Natural killer cell treated with Interleukin-12 subunit alpha and Interleukin-12 subunit beta and Interleukin-15 and Interleukin-18, amount 100 ng/mL, for 72 hours (primary cell): ENCODE data around the gene SPATA7. TPM values are rescaled to one million over a fixed set of nuclear protein-coding genes. Genes with fewer than 3 reads are reported as not detected.

Experiments
- ATAC-seq, 2 donors: fragments of 150-1000 bp; cut with Tn5 transposase in 1 of 2; sonication (Bioruptor Pico), chemical (Tn5 transposase) in 1 of 2; 2 replicates each; pipeline ENCODE4 v1.10.0; 2021
- DNase-seq: peaks from one replicate; pipeline ENCODE4 v3.0.0; 2022; ENCODE audit warnings: low spot score
- H3K27ac Mint-ChIP-seq, 2 donors: 1 replicate in 1 of 2; 2 replicates in 1 of 2; pipeline ENCODE4 v1.8.0; 2022; ENCODE audit warnings: mixed read lengths in 2 of 2, mild to moderate bottlenecking in 1 of 2, moderate library complexity in 1 of 2
- H3K27me3 Mint-ChIP-seq, 2 donors: 1 replicate in 1 of 2; 2 replicates in 1 of 2; pipeline ENCODE4 v1.8.0; 2022; ENCODE audit warnings: mixed read lengths in 2 of 2
- H3K36me3 Mint-ChIP-seq: one replicate; pipeline ENCODE4 v1.8.0; 2022; ENCODE audit warnings: mixed read lengths
- H3K4me1 Mint-ChIP-seq, 2 donors: 1 replicate in 1 of 2; 2 replicates in 1 of 2; pipeline ENCODE4 v1.8.0; 2022; ENCODE audit warnings: low read depth in 2 of 2, mixed read lengths in 2 of 2, mild to moderate bottlenecking in 1 of 2
- H3K4me3 Mint-ChIP-seq: one replicate; pipeline ENCODE4 v1.8.0; 2022; ENCODE audit warnings: mixed read lengths
- H3K9me3 Mint-ChIP-seq: 2 replicates; pipeline ENCODE4 v1.8.0; 2022; ENCODE audit warnings: mixed read lengths
- total RNA-seq, 2 donors: library from RNA; stranded (reverse); gene quantifications; one replicate each; pipeline ENCODE4 v1.2.3, GENCODE V29; 2022

Gene SPATA7
- total RNA-seq, 2 donors from 2014 or later: 3.1 to 3.9 TPM

DNA sequence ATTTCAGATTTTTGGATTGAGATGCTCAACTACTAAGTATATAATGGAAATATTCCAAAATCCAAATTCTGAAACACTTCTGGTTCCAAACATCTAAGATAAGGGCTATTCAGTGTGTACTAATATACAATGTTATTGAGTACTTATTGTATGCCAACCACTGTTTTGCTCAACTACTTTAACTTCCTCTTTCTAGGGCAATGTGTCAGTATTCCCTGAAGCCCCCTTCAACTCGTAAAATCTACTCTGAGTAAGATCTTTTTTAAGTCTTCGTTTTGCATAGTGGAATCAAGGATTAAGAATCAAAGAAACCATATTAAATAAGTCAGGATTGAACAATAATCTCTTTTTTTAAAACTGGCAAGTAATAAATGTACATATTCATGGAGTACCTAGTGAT is 45.5 kb downstream of the SPATA7 start:
- Mint-ChIP-seq H3K27me3 (no peaks in the 10 kb centered on the region), H3K36me3 (no peaks in the 10 kb centered on the region), H3K27ac (no peak overlapping the region), H3K4me3 (no peak overlapping the region), H3K9me3 (no peaks in the 10 kb centered on the region), H3K4me1 (no peaks in the 10 kb centered on the region)
- DNase-seq (no peak), ATAC-seq (no peak)

DNA sequence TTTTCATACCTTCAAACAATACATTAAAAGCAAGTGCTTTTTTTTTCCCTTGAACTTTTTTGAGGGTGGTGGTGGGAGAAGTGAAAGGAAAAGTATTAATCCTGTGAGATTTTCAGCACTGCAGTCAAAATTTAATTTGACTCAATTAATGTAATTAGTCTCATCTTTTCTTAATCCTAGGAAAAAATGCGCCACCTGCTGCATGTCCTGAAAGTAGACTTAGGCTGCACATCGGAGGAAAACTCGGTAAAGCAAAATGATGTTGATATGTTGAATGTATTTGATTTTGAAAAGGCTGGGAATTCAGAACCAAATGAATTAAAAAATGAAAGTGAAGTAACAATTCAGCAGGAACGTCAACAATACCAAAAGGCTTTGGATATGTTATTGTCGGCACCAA is 52.2 kb downstream of the SPATA7 start:
- no peak for ATAC-seq
- Mint-ChIP-seq H3K36me3 (no peaks in the 10 kb centered on the region), H3K4me3 (no peak overlapping the region)

DNA sequence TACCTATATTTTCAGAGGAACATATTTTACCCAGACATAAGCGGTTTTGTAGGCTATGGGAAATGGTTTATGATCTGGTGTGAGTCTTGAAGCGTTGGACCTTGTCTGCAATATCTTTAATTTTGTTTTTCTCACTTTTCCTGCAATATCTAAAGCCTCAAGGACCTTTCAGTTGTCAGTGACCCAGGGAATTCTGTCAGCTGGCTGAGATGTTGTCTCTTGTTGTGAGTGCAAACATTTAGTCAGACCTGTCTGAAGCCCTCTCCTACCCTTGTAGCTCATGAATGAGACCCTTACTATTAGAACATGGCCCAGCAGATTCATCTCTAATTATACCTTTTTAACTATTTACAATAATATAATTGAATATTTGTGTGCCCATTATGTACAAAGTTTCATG is 53.6 kb downstream of the SPATA7 start:
- no peak for ATAC-seq

More for the DNA sequence above, 52.2 kb downstream of the SPATA7 start:
- Mint-ChIP-seq H3K27me3 (no peaks in the 10 kb centered on the region), H3K27ac (no peak overlapping the region), H3K4me1 (no peaks in the 10 kb centered on the region), H3K9me3 (no peaks in the 10 kb centered on the region)
- DNase-seq: no peak

DNA sequence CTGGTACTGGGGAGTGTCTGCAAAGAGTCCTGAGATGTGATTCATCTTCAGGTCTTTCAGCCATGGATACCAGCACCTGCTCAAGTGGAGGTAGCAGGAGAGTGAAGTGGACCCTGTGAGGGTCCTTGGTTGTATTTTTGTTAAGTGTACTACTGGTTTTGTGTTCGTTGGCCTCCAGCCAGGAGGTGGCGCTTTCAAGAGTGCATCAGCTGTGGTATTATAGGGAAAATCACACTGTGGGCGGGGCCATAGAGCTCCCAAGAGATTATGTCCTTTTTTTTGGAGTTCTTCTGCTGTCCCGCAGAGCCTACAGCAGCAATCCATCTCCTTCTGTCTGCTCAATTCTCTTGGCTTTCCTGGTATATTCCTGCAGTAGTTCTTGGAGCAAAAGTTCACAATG is 66.8 kb downstream of the SPATA7 start:
- H3K4me3 Mint-ChIP-seq: no peak overlapping the region
- peaks cover 8% of the 10 kb centered on the region for H3K9me3 Mint-ChIP-seq
- no peaks in the 10 kb centered on the region for H3K4me1 Mint-ChIP-seq

More for the DNA sequence above, 53.6 kb downstream of the SPATA7 start:
- H3K27me3 Mint-ChIP-seq: no peaks in the 10 kb centered on the region
- H3K9me3 Mint-ChIP-seq: no peaks in the 10 kb centered on the region
- H3K27ac Mint-ChIP-seq: no peak overlapping the region
- no peak for DNase-seq
- no peak overlapping the region for H3K4me3 Mint-ChIP-seq
- H3K36me3 Mint-ChIP-seq: no peaks in the 10 kb centered on the region
- H3K4me1 Mint-ChIP-seq: no peaks in the 10 kb centered on the region

DNA sequence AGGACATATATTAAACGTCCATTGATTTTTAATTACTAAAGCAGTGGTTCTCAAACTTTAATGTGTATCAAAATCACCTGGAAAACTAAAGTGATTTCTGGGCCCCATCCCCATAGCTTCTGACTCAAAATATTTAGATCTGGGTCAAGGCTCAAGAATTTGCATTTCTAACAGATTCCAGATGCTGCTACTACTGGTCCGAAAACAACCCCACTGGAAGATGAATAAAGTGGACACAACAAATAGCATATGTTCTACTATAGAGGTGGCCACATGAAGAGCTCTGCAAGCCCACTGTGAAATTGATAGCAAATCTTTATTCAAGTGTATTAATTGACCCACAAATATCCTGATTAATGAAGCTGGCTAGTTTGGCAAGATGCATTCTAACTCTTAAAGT is 69.4 kb downstream of the SPATA7 start:
- Mint-ChIP-seq H3K27me3 (no peaks in the 10 kb centered on the region), H3K27ac (no peak overlapping the region), H3K36me3 (peaks cover 19% of the 10 kb centered on the region), H3K9me3 (peaks cover 1% of the 10 kb centered on the region), H3K4me3 (no peak overlapping the region), H3K4me1 (no peaks in the 10 kb centered on the region)
- ATAC-seq (no peak), DNase-seq (no peak)

More for the DNA sequence above, 66.8 kb downstream of the SPATA7 start:
- Mint-ChIP-seq H3K27ac (no peak overlapping the region), H3K27me3 (no peaks in the 10 kb centered on the region), H3K36me3 (peaks cover 16% of the 10 kb centered on the region)
- DNase-seq (no peak), ATAC-seq (no peak)

DNA sequence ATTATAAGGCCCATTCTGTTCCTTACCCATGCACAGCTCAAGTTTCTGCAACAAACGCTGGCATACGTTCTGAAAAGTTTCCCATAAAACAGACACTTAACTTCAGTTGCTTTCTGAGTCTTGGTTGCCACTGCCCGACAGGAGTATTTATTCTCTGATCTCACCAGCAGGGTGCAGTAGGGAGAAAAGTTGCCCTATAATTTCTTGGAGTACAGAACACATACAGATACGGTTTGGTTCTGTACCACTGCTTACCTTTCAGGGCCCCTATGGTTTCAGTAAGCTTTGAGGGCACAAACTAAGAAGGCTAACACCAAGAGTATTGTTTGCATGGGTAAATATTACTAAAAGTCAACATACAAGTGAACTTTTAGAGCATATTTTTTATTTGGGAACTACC is 77.9 kb downstream of the SPATA7 start:
- DNase-seq (no peak), ATAC-seq (no peak)
- H3K4me3 Mint-ChIP-seq: no peak overlapping the region
- H3K4me1 Mint-ChIP-seq: no peaks in the 10 kb centered on the region
- no peaks in the 10 kb centered on the region for H3K9me3 Mint-ChIP-seq
- H3K27me3 Mint-ChIP-seq: no peaks in the 10 kb centered on the region
- peaks cover 14% of the 10 kb centered on the region for H3K36me3 Mint-ChIP-seq
- no peak overlapping the region for H3K27ac Mint-ChIP-seq

DNA sequence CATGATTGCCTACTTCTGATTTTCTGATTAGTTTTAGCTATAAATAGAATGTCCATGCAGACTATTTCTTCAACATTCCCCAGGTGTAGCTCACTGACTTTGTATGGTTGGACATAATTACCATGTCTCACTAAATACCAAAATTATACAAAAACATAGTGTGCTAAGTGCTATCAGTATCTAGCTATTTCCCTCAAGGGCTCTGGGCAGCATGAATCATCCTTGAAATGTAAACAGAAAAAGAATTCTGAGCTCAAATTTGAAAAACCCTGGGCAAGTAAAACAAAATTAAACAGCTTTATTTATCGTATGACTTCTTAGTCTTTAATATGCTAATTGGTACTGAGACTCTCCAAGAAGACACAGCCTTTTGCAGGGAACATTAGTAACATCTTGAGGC is 82.9 kb downstream of the SPATA7 start:
- no peak for DNase-seq
- Mint-ChIP-seq H3K27me3 (no peaks in the 10 kb centered on the region), H3K36me3 (no peaks in the 10 kb centered on the region), H3K27ac (no peak overlapping the region), H3K4me1 (no peaks in the 10 kb centered on the region), H3K9me3 (no peaks in the 10 kb centered on the region), H3K4me3 (no peak overlapping the region)
- no peak for ATAC-seq

DNA sequence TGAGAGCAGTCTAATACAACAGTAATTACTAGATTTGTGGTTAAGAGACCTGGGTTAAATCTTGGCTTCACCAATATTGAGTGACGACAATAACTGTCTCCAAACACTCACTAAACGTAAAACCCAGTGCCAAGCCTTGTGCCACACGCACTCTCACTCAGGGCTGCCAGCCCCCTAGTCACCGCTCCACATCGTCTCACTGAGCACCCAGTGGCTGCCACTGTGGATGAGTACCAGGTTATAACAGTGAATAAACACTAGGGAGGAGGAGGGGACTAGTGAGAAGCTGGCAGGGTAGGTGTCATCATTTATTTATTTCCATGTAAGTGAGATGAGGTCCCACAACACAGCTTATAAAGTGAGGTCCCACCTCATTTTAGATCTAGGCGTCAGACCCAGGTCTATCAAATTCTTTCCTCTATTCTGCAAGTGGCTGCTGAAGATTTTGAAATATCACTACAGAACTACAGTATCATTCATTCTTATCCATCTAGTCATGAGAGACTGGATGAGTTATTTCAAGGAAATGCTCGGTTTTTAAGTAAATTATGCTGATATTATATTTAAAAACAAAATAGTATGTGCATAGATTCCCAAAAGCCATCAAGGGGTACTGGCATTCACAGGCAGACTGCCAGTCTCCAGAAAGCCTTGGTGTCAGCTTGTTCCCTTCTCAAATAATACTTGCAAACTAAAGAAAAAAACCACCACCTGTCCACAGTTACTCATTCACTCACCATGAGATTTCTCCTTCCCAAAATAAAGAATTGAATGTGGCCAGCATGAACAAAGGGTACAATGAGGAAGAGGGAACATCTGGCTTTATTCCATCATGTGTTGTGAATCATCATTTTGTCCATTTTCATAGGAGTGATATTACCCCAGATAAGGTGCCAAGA is 85.3 kb downstream of the SPATA7 start:
- H3K4me1 Mint-ChIP-seq: no peaks in the 10 kb centered on the region
- no peak for DNase-seq
- no peak overlapping the region for H3K27ac Mint-ChIP-seq
- no peaks in the 10 kb centered on the region for H3K36me3 Mint-ChIP-seq
- no peak for ATAC-seq
- H3K9me3 Mint-ChIP-seq: no peaks in the 10 kb centered on the region
- H3K27me3 Mint-ChIP-seq: no peaks in the 10 kb centered on the region
- no peak overlapping the region for H3K4me3 Mint-ChIP-seq

DNA sequence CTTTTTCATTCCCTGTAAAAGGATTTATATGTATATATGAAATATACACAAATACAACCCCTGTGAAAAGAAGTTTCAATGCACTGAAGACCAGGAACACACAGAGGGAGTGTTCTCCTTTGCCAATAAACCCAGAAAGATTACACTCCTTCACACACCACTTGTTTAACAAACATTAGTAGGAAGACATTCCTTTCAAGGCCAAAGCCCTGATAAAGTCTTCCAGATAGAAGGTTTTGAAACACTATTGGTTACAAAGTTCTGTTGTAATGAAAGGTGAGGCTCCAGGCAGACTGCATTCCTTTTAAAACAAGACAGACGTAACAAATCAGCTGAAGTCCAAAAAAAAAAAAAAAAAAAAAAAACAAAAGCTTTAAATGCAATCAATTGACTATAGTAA is 88.3 kb downstream of the SPATA7 start:
- Mint-ChIP-seq H3K4me1 (no peaks in the 10 kb centered on the region), H3K9me3 (no peaks in the 10 kb centered on the region), H3K36me3 (no peaks in the 10 kb centered on the region), H3K27me3 (no peaks in the 10 kb centered on the region), H3K4me3 (no peak overlapping the region), H3K27ac (no peak overlapping the region)
- ATAC-seq (no peak), DNase-seq (no peak)

DNA sequence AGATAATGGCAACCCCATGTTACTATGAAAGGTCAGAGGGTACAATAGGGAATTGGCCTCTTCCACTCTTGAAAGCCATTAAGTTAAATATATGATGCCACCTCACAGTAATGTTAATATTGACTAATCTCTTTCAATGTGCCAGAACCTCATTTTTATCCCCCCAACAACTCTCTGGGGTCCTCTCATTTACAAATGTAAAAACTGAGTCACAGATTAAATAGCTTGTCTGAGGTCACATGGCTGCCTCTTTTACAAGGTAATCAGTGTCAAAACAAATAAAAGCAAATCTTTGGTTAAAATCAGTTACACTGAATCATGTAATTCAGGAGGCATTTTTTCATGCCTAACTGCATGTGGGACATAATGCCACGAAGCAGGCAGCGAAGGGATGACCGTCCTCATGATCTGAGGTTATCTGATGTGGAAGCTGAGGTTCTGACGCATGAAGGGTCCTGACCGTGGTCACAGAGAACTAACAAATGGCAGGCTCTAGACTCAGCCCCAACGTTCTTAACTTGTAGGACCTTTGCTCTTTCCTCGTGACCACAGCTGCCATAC is 90.8 kb downstream of the SPATA7 start:
- Mint-ChIP-seq H3K27ac (no peak overlapping the region), H3K27me3 (peaks cover 1 to 4% of the 10 kb centered on the region in 2 donors), H3K4me3 (no peak overlapping the region), H3K9me3 (no peaks in the 10 kb centered on the region), H3K4me1 (no peaks in the 10 kb centered on the region), H3K36me3 (no peaks in the 10 kb centered on the region)
- no peak for ATAC-seq
- no peak for DNase-seq

DNA sequence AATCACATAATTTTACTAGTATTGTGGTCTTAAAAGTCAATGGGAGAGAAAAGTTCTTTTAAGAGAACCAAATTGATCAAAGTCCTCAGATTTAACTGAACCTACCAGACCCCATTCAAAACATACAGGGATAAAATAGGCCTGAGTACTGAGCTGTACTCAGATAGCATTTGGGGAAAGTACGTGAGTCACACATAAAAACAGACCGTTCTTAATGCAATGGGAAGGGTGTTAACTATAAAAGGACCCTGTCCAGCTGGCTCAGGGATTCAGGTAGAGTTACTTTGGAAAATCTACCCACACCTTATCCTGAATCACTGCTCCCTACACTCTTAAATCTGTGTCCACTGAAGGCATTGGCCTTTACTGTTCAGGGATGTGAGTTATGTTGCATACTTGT is 91.4 kb downstream of the SPATA7 start:
- H3K27me3 Mint-ChIP-seq: peaks cover 3 to 9% of the 10 kb centered on the region in 2 donors
- DNase-seq: no peak
- ATAC-seq: no peak
- H3K9me3 Mint-ChIP-seq: no peaks in the 10 kb centered on the region
- no peaks in the 10 kb centered on the region for H3K4me1 Mint-ChIP-seq
- no peak overlapping the region for H3K27ac Mint-ChIP-seq
- no peak overlapping the region for H3K4me3 Mint-ChIP-seq
- H3K36me3 Mint-ChIP-seq: no peaks in the 10 kb centered on the region

DNA sequence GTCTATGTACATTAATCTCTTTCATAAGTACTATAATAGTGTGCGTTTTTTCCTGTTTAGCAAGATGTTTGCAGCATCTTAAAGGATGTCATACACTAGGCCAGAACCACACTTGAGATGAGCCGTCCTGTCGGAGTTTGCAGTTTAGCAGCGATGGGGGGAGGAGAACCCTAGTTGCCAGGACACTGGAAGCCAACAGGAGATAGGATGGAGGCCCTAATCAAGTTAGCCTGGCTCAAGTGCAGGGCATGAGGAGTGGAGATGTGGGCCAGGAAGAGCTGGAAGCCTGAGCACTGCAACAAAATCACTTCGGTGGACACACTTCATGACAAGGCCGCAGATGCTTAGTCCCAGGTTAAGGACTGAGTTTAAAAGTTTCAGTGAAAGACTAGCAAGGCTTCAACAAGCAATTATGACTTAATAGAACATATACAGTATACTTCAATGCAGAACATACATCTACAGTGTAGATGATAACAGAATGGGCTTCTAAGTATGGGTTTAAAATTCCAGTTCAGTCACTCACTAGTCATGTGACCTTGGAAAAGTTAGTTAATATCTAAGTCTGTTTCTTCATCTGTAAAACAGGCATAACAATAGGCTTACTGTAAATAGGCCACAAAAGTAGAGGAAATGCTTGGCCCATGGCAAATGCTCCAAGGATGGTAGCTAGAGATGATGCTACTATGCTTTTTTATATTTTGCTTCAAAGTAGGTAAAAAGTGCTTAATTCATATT is 92.2 kb downstream of the SPATA7 start:
- Mint-ChIP-seq H3K4me3 (no peak overlapping the region), H3K4me1 (no peaks in the 10 kb centered on the region), H3K27me3 (peaks cover 9 to 15% of the 10 kb centered on the region in 2 donors), H3K36me3 (no peaks in the 10 kb centered on the region), H3K9me3 (no peaks in the 10 kb centered on the region), H3K27ac (no peak overlapping the region)
- DNase-seq (no peak), ATAC-seq (no peak)

DNA sequence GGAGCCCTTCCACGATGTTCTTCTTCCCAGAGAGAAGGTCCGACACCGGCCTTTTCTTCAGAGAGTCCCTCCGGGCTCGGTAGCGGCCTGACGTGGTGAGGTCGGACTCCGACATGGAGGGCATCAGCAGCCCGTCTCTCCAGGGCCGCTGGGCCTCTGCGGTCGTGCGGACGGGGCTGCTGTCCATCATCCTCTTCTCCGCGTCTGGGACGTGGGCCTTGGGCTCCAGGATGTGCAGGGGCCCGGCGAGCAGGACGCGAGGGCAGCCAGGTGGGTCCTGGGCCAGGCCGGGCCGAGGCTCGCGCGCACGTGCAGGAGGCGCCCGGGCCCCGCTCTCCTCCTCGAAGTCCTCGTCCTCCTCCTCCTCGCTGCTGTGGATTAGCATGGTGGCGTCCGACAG is 93.5 kb downstream of the SPATA7 start:
- Mint-ChIP-seq H3K36me3 (no peaks in the 10 kb centered on the region), H3K27me3 (peaks cover 12 to 15% of the 10 kb centered on the region in 2 donors), H3K9me3 (no peaks in the 10 kb centered on the region), H3K4me1 (no peaks in the 10 kb centered on the region), H3K4me3 (no peak overlapping the region), H3K27ac (no peak overlapping the region)
- DNase-seq (no peak), ATAC-seq (peak in 1 of 2 donors; percentile 26)

DNA sequence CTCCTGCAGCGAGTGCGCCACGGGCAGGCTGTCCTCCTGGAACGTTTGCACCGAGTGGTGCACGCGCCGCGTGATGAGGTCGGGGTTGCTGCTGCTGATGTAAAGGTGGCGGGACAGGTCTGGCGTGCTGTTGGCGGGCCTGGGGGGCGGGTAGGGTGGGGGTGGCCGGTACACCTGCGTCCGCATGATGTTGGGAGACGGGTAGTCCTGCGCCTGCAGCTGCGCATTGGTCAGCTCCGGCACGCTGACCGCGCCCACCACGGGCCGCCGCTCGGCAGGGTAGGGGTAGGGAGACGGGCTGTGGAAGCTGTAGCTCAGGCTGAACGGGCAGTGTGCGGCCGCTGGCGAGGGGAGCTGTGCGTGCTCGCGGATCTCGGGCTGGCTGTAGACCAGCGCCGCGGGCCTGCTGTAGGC is 94.1 kb downstream of the SPATA7 start:
- H3K27me3 Mint-ChIP-seq: peaks cover 12 to 15% of the 10 kb centered on the region in 2 donors
- H3K4me3 Mint-ChIP-seq: no peak overlapping the region
- H3K9me3 Mint-ChIP-seq: no peaks in the 10 kb centered on the region
- DNase-seq (no peak), ATAC-seq (no peak)
- H3K27ac Mint-ChIP-seq: no peak overlapping the region
- no peaks in the 10 kb centered on the region for H3K36me3 Mint-ChIP-seq
- H3K4me1 Mint-ChIP-seq: no peaks in the 10 kb centered on the region
